K562 (cell line): Measurements from ENCODE around the gene SLC25A48. TPM values are rescaled to one million over a fixed set of nuclear protein-coding genes. Genes with fewer than 3 reads are reported as not detected.

Experiments used
- ATAC-seq: fragments of 200-7000 bp; cut with Tn5 transposase; 3 replicates; pipeline ENCODE4 v1.9.1; 2020; ENCODE audit warnings: moderate library complexity
- BruUV-seq: library from RNA; stranded (reverse); fragments of 400-500 nt; replicated peaks from 2 replicates; lab custom pipeline; 2021; lab: Mats Ljungman, UMichigan
- CTCF ChIA-PET: fragments of 300-600 bp; formaldehyde crosslinking; extraction: SDS; loops from one replicate; lab custom pipeline; 2021; ENCODE audit warnings: low intra/inter-chr PET ratio; lab: Yijun Ruan, JAX
- POLR2A ChIA-PET: fragments of 300-600, 350-650 bp; sonication (Branson Sonifier 250); formaldehyde crosslinking; extraction: SDS; loops from one replicate; lab custom pipeline; 2021; ENCODE audit warnings: antibody characterized with exemption, inconsistent platforms; lab: Yijun Ruan, JAX
- DNase-seq, 4 experiments: peaks; one replicate each; pipeline versions ENCODE4 v3.0.0 to v3.0.0-alpha.2; 2011 to 2018; ENCODE audit warnings: low spot score in 3 of 4, mixed read lengths in 3 of 4; ENCODE audit errors: extremely low read depth in 1 of 4
- FAIRE-seq: peaks from 2 replicates; lab custom pipeline; 2011; peaks lifted over from hg19 to GRCh38; lab: Jason Lieb, UNC
- H2AFZ ChIP-seq: 2 replicates; pipeline ENCODE4 v1.6.0; 2011; ENCODE audit warnings: low read depth, low read length, control low read depth, inconsistent platforms
- H3K27ac ChIP-seq: fragments of 200-600 bp; 3 replicates; pipeline ENCODE4 v1.8.0; 2011; ENCODE audit warnings: low read depth, mild to moderate bottlenecking, control low read depth, inconsistent platforms, low read length, moderate library complexity, mixed read lengths; ENCODE audit errors: extremely low read depth
- H3K27me3 ChIP-seq, 2 experiments: fragments of 300-600 bp in 1 of 2; 2 replicates in 1 of 2; 3 replicates in 1 of 2; pipeline versions ENCODE4 v1.6.0 to v1.8.0; 2011; ENCODE audit warnings: inconsistent platforms in 2 of 2, low read length in 2 of 2, mild to moderate bottlenecking in 1 of 2, mixed read lengths in 1 of 2, moderate library complexity in 1 of 2; ENCODE audit not compliant: control insufficient read depth in 2 of 2, insufficient read depth in 2 of 2
- H3K36me3 ChIP-seq: fragments of 300-600 bp; 3 replicates; pipeline ENCODE4 v1.8.0; 2011; ENCODE audit warnings: mild to moderate bottlenecking, low read length, inconsistent platforms; ENCODE audit not compliant: control insufficient read depth, insufficient read depth
- H3K4me1 ChIP-seq, 2 experiments: fragments of 200-600 bp in 1 of 2; replicated peaks in 1 of 2; 2 replicates in 1 of 2; 3 replicates in 1 of 2; pipeline versions ENCODE4 v1.5.1 to v1.8.0; 2011; ENCODE audit warnings: inconsistent platforms in 2 of 2, low read length in 2 of 2, mild to moderate bottlenecking in 1 of 2, mixed read lengths in 1 of 2, moderate library complexity in 1 of 2; ENCODE audit not compliant: control insufficient read depth in 2 of 2, insufficient read depth in 2 of 2
- H3K4me2 ChIP-seq: 2 replicates; pipeline ENCODE4 v1.6.1; 2011; ENCODE audit warnings: low read length, control low read depth, inconsistent platforms, mixed read lengths; ENCODE audit not compliant: insufficient read depth
- H3K4me3 ChIP-seq: fragments of 200-600 bp; sonication (generic), shearing (Covaris generic); 2 replicates; pipeline ENCODE4 v1.5.1; 2016; ENCODE audit warnings: control low read depth, inconsistent platforms
- H3K79me2 ChIP-seq: fragments of 200-600 bp; 3 replicates; pipeline ENCODE4 v1.8.0; 2011; ENCODE audit warnings: low read length, inconsistent platforms; ENCODE audit not compliant: control insufficient read depth, insufficient read depth
- H3K9ac ChIP-seq, 2 experiments: 2 replicates each; pipeline versions ENCODE4 v1.6.0 to v1.6.1; 2011; ENCODE audit warnings: low read depth in 2 of 2, low read length in 2 of 2, control low read depth in 1 of 2, inconsistent platforms in 1 of 2, mild to moderate bottlenecking in 1 of 2, mixed read lengths in 1 of 2; ENCODE audit not compliant: insufficient read depth in 1 of 2
- H3K9me1 ChIP-seq: one replicate; pipeline ENCODE4 v1.6.0; 2011; ENCODE audit warnings: inconsistent platforms, mild to moderate bottlenecking, low read length, moderate library complexity; ENCODE audit not compliant: control insufficient read depth, insufficient read depth
- H3K9me3 ChIP-seq: replicated peaks from 2 replicates; pipeline ENCODE4 v1.5.1; 2011; ENCODE audit warnings: low read depth, low read length, inconsistent platforms; ENCODE audit not compliant: control insufficient read depth, insufficient read depth
- H4K20me1 ChIP-seq: replicated peaks from 2 replicates; pipeline ENCODE4 v1.6.1; 2011; ENCODE audit warnings: low read length, inconsistent platforms, mixed read lengths; ENCODE audit not compliant: control insufficient read depth, insufficient read depth
- CTCF ChIP-seq, 3 experiments: IDR thresholded peaks in 2 of 3; conservative IDR thresholded peaks in 1 of 3; 2 replicates each; pipeline ENCODE4 v1.5.1; 2011 to 2012; ENCODE audit warnings: low read length in 3 of 3, mild to moderate bottlenecking in 3 of 3, control low read depth in 2 of 3, improper control_type of control experiment in 1 of 3, inconsistent platforms in 1 of 3, low read depth in 1 of 3, mixed read lengths in 1 of 3, moderate library complexity in 1 of 3; ENCODE audit not compliant: insufficient read depth in 2 of 3
- ELF2 ChIP-seq: fragments of 250-450 bp; sonication (Bioruptor Pico); IDR thresholded peaks from 2 replicates; pipeline ENCODE4 v1.5.0; 2021; ENCODE audit warnings: mild to moderate bottlenecking
- KDM1A ChIP-seq, 2 experiments: fragments of 450-650 bp; IDR thresholded peaks; 2 replicates each; pipeline ENCODE4 v1.6.1; 2016; ENCODE audit warnings: mild to moderate bottlenecking in 2 of 2
- RAD21 ChIP-seq, 2 experiments: fragments of 250-450 bp in 1 of 2; fragments of 450-650 bp in 1 of 2; sonication (Bioruptor Pico) in 1 of 2; formaldehyde crosslinking in 1 of 2; IDR thresholded peaks in 1 of 2; conservative IDR thresholded peaks in 1 of 2; 2 replicates each; pipeline versions ENCODE4 v1.4.0 to v1.8.0; 2020 to 2022; ENCODE audit warnings: mild to moderate bottlenecking in 2 of 2, moderate library complexity in 1 of 2
- RBM25 ChIP-seq: fragments of 200-400 bp; formaldehyde crosslinking; IDR thresholded peaks from 2 replicates; pipeline ENCODE4 v1.6.1; 2018; ENCODE audit warnings: low read length, low read depth, moderate library complexity; ENCODE audit not compliant: severe bottlenecking
- WGBS: fragments of 100-300 bp; shearing (Covaris generic); methylation state at CpG from one replicate; pipeline ENCODE4 v1.1.6; 2016; ENCODE audit warnings: low coverage, mixed read lengths; ENCODE audit not compliant: insufficient coverage; ENCODE audit errors: missing lambda C conversion rate; 5-methylcytosine and 5-hydroxymethylcytosine counted together
- in situ Hi-C: fragments of 300-500 bp; cut with MboI; formaldehyde crosslinking; loops from 4 replicates; pipeline ENCODE4 v1.15.0; 2018; ENCODE audit warnings: inconsistent platforms, mixed read lengths
- intact Hi-C: fragments of 100-400 bp; cut with micrococcal nuclease; formaldehyde crosslinking; loops from 2 replicates; pipeline ENCODE4 v1.14.2; 2022
- polyA plus RNA-seq, 8 experiments: library from polyadenylated mRNA; depleted of rRNA in 4 of 8; stranded (reverse) in 5 of 8; unstranded in 3 of 8; fragments of >200 nt; fragmentation: Nextera tagmentation in 2 of 8; fragmentation: Illumina TruSeq in 1 of 8; extraction: Ambion mirVana in 2 of 8; extraction: Trizol in 1 of 8; gene quantifications; 2 replicates each; pipeline versions ENCODE4 v1.2.1 to v1.2.3, GENCODE V29; 2011 to 2014; ENCODE audit warnings: inconsistent platforms in 1 of 8, missing spikeins in 1 of 8
- total RNA-seq, 7 experiments: library from RNA; depleted of rRNA in 6 of 7; stranded (reverse); fragments of >200 nt in 6 of 7; fragmentation: Illumina TruSeq in 2 of 7; extraction: Trizol in 2 of 7; gene quantifications; 2 replicates each; pipeline versions ENCODE4 v1.2.1 to v1.2.3, GENCODE V29; 2011 to 2021; ENCODE audit warnings: low replicate concordance in 1 of 7

The SLC25A48 gene
- total and polyA plus RNA-seq, 9 of the 15 experiments (the other 6 are each of a cell fraction or from before 2014, with no cell fraction given): 0.08 to 0.35 (median 0.23) TPM; not detected in 1

DNA sequence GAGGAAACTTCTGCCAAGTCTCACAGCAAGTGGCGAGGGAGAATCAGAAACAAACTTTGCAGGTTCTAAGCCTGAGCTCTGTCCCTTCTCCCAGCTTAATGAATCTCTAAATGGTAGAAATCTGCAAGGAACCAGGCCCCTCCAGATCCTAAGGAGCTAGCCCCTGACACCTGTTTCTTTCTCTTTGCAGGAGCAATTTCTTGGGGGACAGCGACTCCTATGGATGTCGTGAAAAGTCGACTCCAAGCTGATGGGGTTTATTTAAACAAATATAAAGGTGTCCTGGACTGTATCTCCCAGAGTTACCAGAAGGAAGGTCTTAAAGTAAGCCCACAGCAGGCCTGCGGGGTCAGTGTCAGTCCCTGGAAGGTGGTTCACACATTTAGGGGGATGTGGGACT lies 39.4 kb downstream of the SLC25A48 start:
- no peak overlapping the region for H3K4me2 ChIP-seq
- no peak for ATAC-seq
- H3K4me1 ChIP-seq: no peaks in the 10 kb centered on the region
- H3K27ac ChIP-seq: no peak overlapping the region
- H3K36me3 ChIP-seq: no peaks in the 10 kb centered on the region
- H3K79me2 ChIP-seq: no peaks in the 10 kb centered on the region
- no peaks in the 10 kb centered on the region for H3K9me3 ChIP-seq
- no peak for FAIRE-seq
- intact Hi-C loops (no loop called here), in situ Hi-C loops (no loop called here)
- 0% methylated on average over 5 of the region's 5 CpGs for WGBS
- BruUV-seq: no TSS peak
- H3K27me3 ChIP-seq: peaks cover 0 to 11% of the 10 kb centered on the region in 2 experiments; a peak in 2 of 5 replicates
- H4K20me1 ChIP-seq: no peaks in the 10 kb centered on the region
- no peak overlapping the region for H3K9ac ChIP-seq
- DNase-seq: peak in 1 of 4 experiments; percentile 16
- H3K9me1 ChIP-seq: no peaks in the 10 kb centered on the region
- H3K4me3 ChIP-seq: no peak overlapping the region
- H2AFZ ChIP-seq: no peak overlapping the region
- ChIA-PET POLR2A (interaction anchor here (0.8 kb wide), 1 partner anchor 545 kb away, joined by 4 read pairs; no protein-coding TSS in a partner anchor), CTCF (no interaction called here)
- peak in 1 of 2 experiments; percentile 31; a peak in 2 of 4 replicates for TF ChIP-seq RAD21 (CRISPR knock-in tag; conservative IDR thresholded peaks at IDR 0.05 in 1 of 2, IDR thresholded peaks at IDR 0.05 in 1 of 2)
- peak in 2 of 3 experiments; percentile 38 to 49; a peak in 3 of 6 replicates for TF ChIP-seq CTCF (IDR thresholded peaks at IDR 0.05 in 2 of 3, conservative IDR thresholded peaks at IDR 0.05 in 1 of 3; ENCODE audit: insufficient read depth in 2 of 3, low read depth in 1 of 3, low read length in 3 of 3)
- peak; percentile 53 for TF ChIP-seq RBM25
- TF ChIP-seq ELF2: no peak
- TF ChIP-seq KDM1A (IDR thresholded peaks at IDR 0.05): no peak
